T-cell (primary cell): ENCODE data around the gene DYSF. TPM values are rescaled to one million over a fixed set of nuclear protein-coding genes. Genes with fewer than 3 reads are reported as not detected.

ENCODE experiments used
- ATAC-seq, 4 experiments: fragments of 200-7000 bp in 3 of 4; fragments of 150-1000 bp in 1 of 4; cut with Tn5 transposase; replicated peaks in 1 of 4; 1 replicate in 3 of 4; 2 replicates in 1 of 4; pipeline ENCODE4 v1.10.0; 2021; ENCODE audit warnings: moderate library complexity in 3 of 4, mild to moderate bottlenecking in 2 of 4, moderate number of reproducible peaks in 1 of 4
- CTCF ChIA-PET, 2 donors: fragments of 300-600 bp; sonication (Branson Sonifier 250); formaldehyde crosslinking; loops; one replicate each; lab custom pipeline; 2022; ENCODE audit warnings: antibody characterized with exemption in 2 of 2; lab: Charles Lee
- POLR2A ChIA-PET, 2 donors: fragments of 300-600 bp; sonication (Branson Sonifier 250); formaldehyde crosslinking; loops; one replicate each; lab custom pipeline; 2022; ENCODE audit warnings: antibody characterized with exemption in 2 of 2; lab: Charles Lee
- DNase-seq, 35 experiments: peaks; one replicate each; pipeline versions ENCODE4 v3.0.0 to v3.0.0-alpha.2; 2013 to 2023
- H3K27ac ChIP-seq: one replicate; pipeline ENCODE4 v1.5.1; 2013; ENCODE audit warnings: low read length
- H3K27me3 ChIP-seq, 2 experiments: replicated peaks in 1 of 2; 1 replicate in 1 of 2; 2 replicates in 1 of 2; pipeline versions ENCODE4 v1.6.1 to v1.7.0; 2013; ENCODE audit warnings: low read length in 1 of 2, mixed read lengths in 1 of 2; ENCODE audit not compliant: control insufficient read depth in 2 of 2, insufficient read depth in 2 of 2; ENCODE audit errors: extremely low read depth in 1 of 2
- H3K36me3 ChIP-seq, 2 donors: 1 replicate in 1 of 2; 2 replicates in 1 of 2; pipeline versions ENCODE4 v1.6.1 to v1.7.0; 2013; ENCODE audit warnings: low read length in 1 of 2; ENCODE audit not compliant: control insufficient read depth in 2 of 2, insufficient read depth in 1 of 2; ENCODE audit errors: extremely low read depth in 1 of 2
- H3K4me1 ChIP-seq, 2 experiments: 1 replicate in 1 of 2; 2 replicates in 1 of 2; pipeline versions ENCODE4 v1.6.1 to v1.7.0; 2013; ENCODE audit warnings: low read length in 2 of 2, mixed read lengths in 1 of 2; ENCODE audit not compliant: insufficient read depth in 2 of 2, control insufficient read depth in 1 of 2; ENCODE audit errors: extremely low read depth in 1 of 2
- H3K4me3 ChIP-seq, 2 donors: 1 replicate in 1 of 2; 2 replicates in 1 of 2; pipeline versions ENCODE4 v1.5.1 to v1.7.0; 2013; ENCODE audit warnings: mild to moderate bottlenecking in 2 of 2, low read length in 1 of 2, moderate library complexity in 1 of 2; ENCODE audit not compliant: control insufficient read depth in 1 of 2; ENCODE audit errors: extremely low read depth in 1 of 2
- H3K9me3 ChIP-seq: 2 replicates; pipeline ENCODE4 v1.7.0; 2013
- H3K27ac Mint-ChIP-seq, 2 donors: one replicate each; pipeline ENCODE4 v1.8.0; 2020 to 2021; ENCODE audit warnings: mild to moderate bottlenecking in 2 of 2, mixed read lengths in 2 of 2
- H3K27me3 Mint-ChIP-seq, 2 donors: one replicate each; pipeline ENCODE4 v1.8.0; 2021 to 2022; ENCODE audit warnings: mixed read lengths in 2 of 2
- H3K36me3 Mint-ChIP-seq: one replicate; pipeline ENCODE4 v1.8.0; 2021; ENCODE audit warnings: mixed read lengths
- H3K4me1 Mint-ChIP-seq, 3 donors: one replicate each; pipeline ENCODE4 v1.8.0; 2020 to 2022; ENCODE audit warnings: mixed read lengths in 3 of 3, mild to moderate bottlenecking in 1 of 3
- H3K4me3 Mint-ChIP-seq, 3 donors: one replicate each; pipeline ENCODE4 v1.8.0; 2020 to 2022; ENCODE audit warnings: mild to moderate bottlenecking in 3 of 3, mixed read lengths in 3 of 3, moderate library complexity in 3 of 3
- H3K9me3 Mint-ChIP-seq, 3 donors: one replicate each; pipeline ENCODE4 v1.8.0; 2020 to 2022; ENCODE audit warnings: mixed read lengths in 3 of 3
- WGBS: methylation state at CpG from one replicate; pipeline ENCODE4 v1.1.5; 2013; ENCODE audit warnings: missing lambda C conversion rate; ENCODE audit not compliant: insufficient coverage; 5-methylcytosine and 5-hydroxymethylcytosine counted together
- total RNA-seq, 35 experiments: library from RNA in 6 of 35; stranded (reverse) in 6 of 35; fragments of 120-200 nt in 1 of 35; gene quantifications; one replicate each; pipeline versions ENCODE4 v1.2.1 to v1.2.4 and lab custom pipeline; 2013 to 2026

DYSF gene
- total RNA-seq, 5 donors from 2014 or later (not counting 1 experiment from before 2014, with no cell fraction given): 0.56 to 3.4 (median 1.9) TPM

GRCh38 chr2:71671895-71672825, 218.8 kb downstream of the DYSF start:
- 76% methylated on average over 25 of the region's 28 CpGs for WGBS
- ChIA-PET CTCF (no interaction called here), POLR2A (no interaction called here)
- Mint-ChIP-seq H3K9me3 (no peaks in the 10 kb centered on the region), H3K4me1 (no peaks in the 10 kb centered on the region), H3K27me3 (peaks cover 4 to 26% of the 10 kb centered on the region in 2 donors), H3K4me3 (no peak overlapping the region), H3K36me3 (no peaks in the 10 kb centered on the region), H3K27ac (no peak overlapping the region)
- Histone ChIP-seq H3K9me3 (no peaks in the 10 kb centered on the region), H3K27ac (no peak overlapping the region), H3K27me3 (peaks cover 0 to 11% of the 10 kb centered on the region in 2 experiments), H3K4me1 (no peaks in the 10 kb centered on the region), H3K36me3 (no peaks in the 10 kb centered on the region), H3K4me3 (no peak overlapping the region)
- ATAC-seq (no peak), DNase-seq (no peak)

DNA sequence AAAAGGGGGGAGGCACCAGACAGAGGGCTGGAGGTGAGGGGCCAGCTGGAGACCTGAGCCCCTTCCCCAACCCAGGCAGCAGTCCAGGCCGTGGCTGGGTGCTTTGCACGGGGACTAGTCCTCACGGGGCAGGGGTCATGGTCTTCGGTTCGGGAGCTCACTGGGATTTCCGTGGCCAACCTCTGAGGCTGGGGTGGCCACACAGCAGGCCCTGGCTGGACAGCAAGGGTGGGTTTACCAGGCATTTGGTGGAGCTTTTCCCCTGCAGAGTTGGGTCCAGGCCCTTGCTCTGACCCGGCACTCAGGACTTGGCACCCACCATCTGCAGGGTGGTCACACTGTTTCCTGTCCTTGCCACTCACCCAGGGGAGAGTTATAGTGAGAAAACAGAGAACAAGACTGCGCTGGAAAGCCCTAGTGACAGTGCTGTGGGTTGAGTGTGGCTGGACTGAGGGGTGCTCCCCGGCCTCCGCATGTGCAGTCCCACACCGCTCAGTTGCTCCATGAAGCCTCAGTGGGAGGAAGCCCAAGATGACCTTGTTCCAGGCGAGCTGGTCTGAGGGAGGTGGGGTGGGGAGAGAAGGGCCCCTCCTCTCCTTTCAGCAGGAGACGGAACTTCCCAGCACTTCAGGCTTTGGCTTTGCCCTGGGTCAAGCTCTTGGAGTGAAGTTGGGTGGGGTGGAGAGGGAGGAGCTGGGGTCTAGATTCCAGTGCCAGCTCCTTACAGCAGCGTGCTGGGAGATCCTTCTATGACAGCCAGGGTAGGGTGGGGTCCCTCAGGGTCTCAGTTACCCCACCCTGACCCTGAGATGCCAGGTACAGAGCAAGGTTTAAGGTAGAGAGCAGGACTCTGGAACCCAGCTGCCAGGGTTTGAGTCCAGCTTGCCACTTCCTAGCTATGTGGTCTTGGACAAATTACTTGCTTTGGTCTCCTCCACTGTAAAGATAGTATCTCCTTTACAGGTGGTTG, 219.8 kb downstream of the DYSF start:
- peaks cover 1 to 28% of the 10 kb centered on the region in 2 donors for H3K27me3 Mint-ChIP-seq
- H3K9me3 Mint-ChIP-seq: no peaks in the 10 kb centered on the region
- Histone ChIP-seq H3K27ac (no peak overlapping the region), H3K36me3 (no peaks in the 10 kb centered on the region), H3K4me3 (no peak overlapping the region), H3K4me1 (no peaks in the 10 kb centered on the region), H3K27me3 (peaks cover 0 to 6% of the 10 kb centered on the region in 2 experiments), H3K9me3 (no peaks in the 10 kb centered on the region)
- H3K4me3 Mint-ChIP-seq: no peak overlapping the region
- no peaks in the 10 kb centered on the region for H3K36me3 Mint-ChIP-seq
- ATAC-seq (no peak), DNase-seq (no peak)
- 84% methylated on average over 10 of the region's 14 CpGs for WGBS
- H3K27ac Mint-ChIP-seq: no peak overlapping the region
- ChIA-PET CTCF (no interaction called here), POLR2A (no interaction called here)
- H3K4me1 Mint-ChIP-seq: no peaks in the 10 kb centered on the region

DNA sequence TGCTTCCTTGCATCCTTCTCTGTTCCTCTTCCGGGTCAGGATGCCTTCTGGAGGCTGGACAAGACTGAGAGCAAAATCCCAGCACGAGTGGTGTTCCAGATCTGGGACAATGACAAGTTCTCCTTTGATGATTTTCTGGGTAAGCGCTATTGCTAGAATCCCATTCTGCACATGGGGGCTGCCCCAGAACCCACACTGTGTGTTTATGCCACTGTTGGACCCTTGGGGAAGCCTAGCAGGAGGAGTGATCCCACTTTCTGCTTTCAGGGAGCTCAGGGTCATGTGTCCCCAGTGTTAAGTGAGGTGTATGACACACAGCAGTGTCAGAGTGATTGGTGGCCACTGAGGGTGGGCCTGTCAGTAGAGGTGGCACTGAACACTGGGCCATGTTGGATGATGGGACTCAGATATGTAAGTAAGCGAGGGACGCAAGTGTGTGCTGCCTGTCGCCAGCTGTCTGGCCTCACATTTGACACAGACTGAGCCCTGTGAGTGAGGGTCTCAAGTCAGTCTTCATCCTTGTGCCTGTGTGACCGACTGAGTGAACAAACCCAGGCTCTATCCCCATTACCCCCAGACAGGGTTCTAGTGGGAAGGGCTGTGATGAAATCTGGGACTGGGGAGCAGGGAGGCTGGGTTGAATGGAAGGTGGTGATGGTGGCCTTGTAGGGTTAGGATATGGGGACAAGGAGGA, 220.9 kb downstream of the DYSF start:
- no peaks in the 10 kb centered on the region for H3K9me3 ChIP-seq
- Mint-ChIP-seq H3K27me3 (peaks cover 1 to 28% of the 10 kb centered on the region in 2 donors), H3K4me3 (no peak overlapping the region), H3K4me1 (no peaks in the 10 kb centered on the region), H3K27ac (no peak overlapping the region), H3K9me3 (no peaks in the 10 kb centered on the region), H3K36me3 (no peaks in the 10 kb centered on the region)
- DNase-seq (no peak), ATAC-seq (no peak)
- H3K4me3 ChIP-seq: no peak overlapping the region
- H3K27ac ChIP-seq: no peak overlapping the region
- no peaks in the 10 kb centered on the region for H3K4me1 ChIP-seq
- no peaks in the 10 kb centered on the region for H3K36me3 ChIP-seq
- ChIA-PET CTCF (no interaction called here), POLR2A (no interaction called here)
- peaks cover 0 to 4% of the 10 kb centered on the region in 2 experiments for H3K27me3 ChIP-seq
- 83% methylated on average over 5 of the region's 7 CpGs for WGBS

DNA sequence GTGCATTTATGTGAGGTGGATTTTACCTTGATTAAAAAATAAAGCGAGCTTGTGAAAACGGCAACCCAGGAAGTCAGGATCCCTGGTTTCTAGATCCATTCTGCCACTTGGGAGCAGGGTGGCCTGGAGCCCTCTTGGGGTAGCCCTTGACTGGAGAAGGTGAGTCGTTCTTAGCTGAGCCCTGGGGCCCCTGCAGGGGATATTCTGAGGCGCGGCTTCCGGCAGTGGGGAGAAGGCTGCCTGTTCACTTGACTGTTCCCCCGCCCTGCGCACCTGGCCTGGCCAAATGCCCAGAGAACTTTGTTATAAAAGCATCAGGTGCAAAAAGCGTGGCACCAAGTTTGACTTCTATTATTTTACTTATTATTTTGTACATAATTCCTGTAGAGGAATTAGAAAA, 221.9 kb downstream of the DYSF start:
- Histone ChIP-seq H3K4me1 (no peaks in the 10 kb centered on the region), H3K27ac (no peak overlapping the region), H3K9me3 (no peaks in the 10 kb centered on the region), H3K36me3 (no peaks in the 10 kb centered on the region), H3K4me3 (no peak overlapping the region), H3K27me3 (peaks cover 0 to 3% of the 10 kb centered on the region in 2 experiments)
- Mint-ChIP-seq H3K36me3 (no peaks in the 10 kb centered on the region), H3K9me3 (no peaks in the 10 kb centered on the region), H3K4me3 (no peak overlapping the region), H3K27me3 (peaks cover 1 to 18% of the 10 kb centered on the region in 2 donors), H3K4me1 (no peaks in the 10 kb centered on the region), H3K27ac (no peak overlapping the region)
- no peak for DNase-seq
- 95% methylated on average over 4 of the region's 9 CpGs for WGBS
- POLR2A ChIA-PET: no interaction called here
- no peak for ATAC-seq
- CTCF ChIA-PET: no interaction called here

DNA sequence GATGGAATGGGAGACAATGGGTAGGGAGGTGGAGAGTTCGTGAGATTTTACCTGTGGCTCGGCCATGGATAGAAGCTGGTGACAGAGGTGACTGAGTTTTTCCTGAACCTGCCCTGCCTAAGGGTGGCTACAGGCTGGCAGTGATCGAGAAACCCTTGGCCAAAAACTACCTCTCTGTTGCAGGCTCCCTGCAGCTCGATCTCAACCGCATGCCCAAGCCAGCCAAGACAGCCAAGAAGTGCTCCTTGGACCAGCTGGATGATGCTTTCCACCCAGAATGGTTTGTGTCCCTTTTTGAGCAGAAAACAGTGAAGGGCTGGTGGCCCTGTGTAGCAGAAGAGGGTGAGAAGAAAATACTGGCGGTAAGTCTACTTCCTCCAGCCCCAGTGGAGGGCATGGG, 225.5 kb downstream of the DYSF start:
- H3K36me3 Mint-ChIP-seq: no peaks in the 10 kb centered on the region
- H3K4me3 Mint-ChIP-seq: no peak overlapping the region
- Histone ChIP-seq H3K4me3 (no peak overlapping the region), H3K36me3 (no peaks in the 10 kb centered on the region), H3K27me3 (peaks cover 0 to 4% of the 10 kb centered on the region in 2 experiments), H3K4me1 (no peaks in the 10 kb centered on the region), H3K9me3 (no peaks in the 10 kb centered on the region), H3K27ac (no peak overlapping the region)
- CTCF ChIA-PET: no interaction called here
- peaks cover 7 to 18% of the 10 kb centered on the region in 2 donors for H3K27me3 Mint-ChIP-seq
- no peak for ATAC-seq
- H3K9me3 Mint-ChIP-seq: no peaks in the 10 kb centered on the region
- DNase-seq: no peak
- 79% methylated on average over 5 of the region's 6 CpGs for WGBS
- POLR2A ChIA-PET: no interaction called here
- H3K27ac Mint-ChIP-seq: no peak overlapping the region
- H3K4me1 Mint-ChIP-seq: no peaks in the 10 kb centered on the region

DNA sequence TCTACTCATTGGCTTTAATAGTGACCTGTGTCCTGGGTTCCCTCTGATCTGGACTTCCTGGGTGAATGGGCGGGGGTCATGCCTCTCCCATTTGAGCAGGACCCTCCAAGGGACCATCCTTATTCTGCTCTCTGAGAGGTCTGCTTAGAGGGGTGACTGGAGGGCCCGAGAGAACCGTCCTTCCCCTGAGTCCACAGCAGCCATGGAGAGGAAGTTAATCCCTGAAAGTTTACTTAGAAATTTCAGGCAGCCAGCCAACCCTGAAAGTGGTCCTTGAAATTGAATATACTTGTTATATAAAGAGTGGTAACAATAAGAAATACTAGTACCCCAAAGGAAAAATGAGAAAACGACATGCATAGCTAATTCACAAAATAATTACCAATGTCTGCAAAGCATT, 226.1 kb downstream of the DYSF start:
- no peak for ATAC-seq
- Mint-ChIP-seq H3K4me1 (no peaks in the 10 kb centered on the region), H3K9me3 (no peaks in the 10 kb centered on the region), H3K4me3 (no peak overlapping the region), H3K27me3 (peaks cover 7 to 18% of the 10 kb centered on the region in 2 donors), H3K36me3 (no peaks in the 10 kb centered on the region), H3K27ac (no peak overlapping the region)
- no peak for DNase-seq
- no CpG with 5 or more reads among the region's 4 CpGs for WGBS
- Histone ChIP-seq H3K27ac (no peak overlapping the region), H3K9me3 (no peaks in the 10 kb centered on the region), H3K27me3 (peaks cover 0 to 4% of the 10 kb centered on the region in 2 experiments), H3K36me3 (no peaks in the 10 kb centered on the region), H3K4me1 (no peaks in the 10 kb centered on the region), H3K4me3 (no peak overlapping the region)
- CTCF ChIA-PET: no interaction called here
- POLR2A ChIA-PET: no interaction called here
